Endothelial cell (in vitro differentiated cells): ENCODE data around the gene RPS4Y2. TPM values are rescaled to one million over a fixed set of nuclear protein-coding genes. Genes with fewer than 3 reads are reported as not detected.

Source experiments
- DNase-seq: peaks from one replicate; pipeline ENCODE4 v3.0.0; 2021; ENCODE audit warnings: low spot score
- H3K27ac Mint-ChIP-seq: one replicate; pipeline ENCODE4 v1.8.0; 2021; ENCODE audit warnings: mixed read lengths, inconsistent platforms; ENCODE audit not compliant: unreplicated experiment
- H3K27me3 Mint-ChIP-seq: one replicate; pipeline ENCODE4 v1.8.0; 2021; ENCODE audit warnings: mild to moderate bottlenecking, moderate library complexity, mixed read lengths, inconsistent platforms; ENCODE audit not compliant: unreplicated experiment
- H3K36me3 Mint-ChIP-seq: one replicate; pipeline ENCODE4 v1.8.0; 2021; ENCODE audit warnings: mild to moderate bottlenecking, low read depth, mixed read lengths, inconsistent platforms; ENCODE audit not compliant: unreplicated experiment
- H3K4me1 Mint-ChIP-seq: one replicate; pipeline ENCODE4 v1.8.0; 2021; ENCODE audit warnings: mild to moderate bottlenecking, mixed read lengths, inconsistent platforms; ENCODE audit not compliant: unreplicated experiment
- H3K4me3 Mint-ChIP-seq: one replicate; pipeline ENCODE4 v1.8.0; 2021; ENCODE audit warnings: mild to moderate bottlenecking, mixed read lengths, inconsistent platforms; ENCODE audit not compliant: unreplicated experiment
- H3K9me3 Mint-ChIP-seq: one replicate; pipeline ENCODE4 v1.8.0; 2021; ENCODE audit warnings: mixed read lengths, inconsistent platforms; ENCODE audit not compliant: unreplicated experiment
- CTCF ChIP-seq: fragments of 200-600 bp; sonication (generic); IDR thresholded peaks from one replicate; pipeline ENCODE4 v1.5.0; 2021; ENCODE audit warnings: antibody characterized with exemption; ENCODE audit not compliant: unreplicated experiment
- total RNA-seq: library from RNA; stranded (reverse); fragmentation: NEBNext Ultra II Directional; extraction: Animal tissue kit (Norgen Biotek cat#: 25700); gene quantifications from one replicate; pipeline ENCODE4 v1.2.1, GENCODE V29; 2021; ENCODE audit not compliant: unreplicated experiment

RPS4Y2 gene
- total RNA-seq, 1 donor from 2014 or later: not detected

DNA sequence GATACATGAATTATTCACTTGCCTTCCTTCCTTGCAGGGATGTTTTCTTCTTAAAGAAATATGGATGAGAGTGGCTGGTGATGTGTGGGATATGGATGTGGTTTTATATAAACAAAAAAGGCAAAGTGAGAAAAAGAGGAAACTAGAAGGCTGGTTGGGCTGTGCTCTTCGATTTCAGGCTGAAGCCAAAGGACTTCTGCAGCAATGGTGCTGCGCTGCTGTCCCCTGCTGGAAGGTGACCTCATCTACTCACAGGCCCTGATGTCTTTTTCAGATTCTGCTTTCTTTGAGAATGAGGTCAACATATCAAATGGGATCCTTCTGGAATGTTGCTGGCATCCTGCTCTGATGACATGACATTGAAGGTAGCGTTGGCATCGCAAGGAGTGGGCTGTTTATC is 15.3 kb upstream of the RPS4Y2 start:
- no peak for TF ChIP-seq CTCF
- no peak overlapping the region for H3K4me3 Mint-ChIP-seq
- no peak overlapping the region for H3K27ac Mint-ChIP-seq
- peaks cover 3% of the 10 kb centered on the region for H3K36me3 Mint-ChIP-seq
- peaks cover 5% of the 10 kb centered on the region for H3K9me3 Mint-ChIP-seq
- DNase-seq: no peak
- no peaks in the 10 kb centered on the region for H3K4me1 Mint-ChIP-seq
- peaks cover 3% of the 10 kb centered on the region for H3K27me3 Mint-ChIP-seq

- H3K4me3 Mint-ChIP-seq: no peak overlapping the region
- peaks cover 3% of the 10 kb centered on the region for H3K27me3 Mint-ChIP-seq
- no peaks in the 10 kb centered on the region for H3K36me3 Mint-ChIP-seq
- no peak overlapping the region for H3K27ac Mint-ChIP-seq
- no peaks in the 10 kb centered on the region for H3K4me1 Mint-ChIP-seq
- peaks cover 10% of the 10 kb centered on the region for H3K9me3 Mint-ChIP-seq
- no peak for DNase-seq
- no peak for TF ChIP-seq CTCF
Measured at GRCh38 chrY:20745060-20745459, 10.8 kb upstream of the RPS4Y2 start.

GRCh38 chrY:20746919-20747318 is 9.0 kb upstream of the RPS4Y2 start:
- no peaks in the 10 kb centered on the region for H3K36me3 Mint-ChIP-seq
- peaks cover 10% of the 10 kb centered on the region for H3K9me3 Mint-ChIP-seq
- H3K27me3 Mint-ChIP-seq: peaks cover 3% of the 10 kb centered on the region
- TF ChIP-seq CTCF: no peak
- H3K27ac Mint-ChIP-seq: no peak overlapping the region
- DNase-seq: no peak
- H3K4me1 Mint-ChIP-seq: no peaks in the 10 kb centered on the region
- no peak overlapping the region for H3K4me3 Mint-ChIP-seq

- peaks cover 18% of the 10 kb centered on the region for H3K9me3 Mint-ChIP-seq
- TF ChIP-seq CTCF: no peak
- no peak overlapping the region for H3K27ac Mint-ChIP-seq
- peaks cover 8% of the 10 kb centered on the region for H3K36me3 Mint-ChIP-seq
- H3K4me1 Mint-ChIP-seq: no peaks in the 10 kb centered on the region
- DNase-seq: no peak
- no peak overlapping the region for H3K4me3 Mint-ChIP-seq
- peaks cover 7% of the 10 kb centered on the region for H3K27me3 Mint-ChIP-seq
Measured at GRCh38 chrY:20763869-20764268, 8.0 kb downstream of the RPS4Y2 start.

GRCh38 chrY:20765117-20765516 is 9.2 kb downstream of the RPS4Y2 start:
- DNase-seq: no peak
- Mint-ChIP-seq H3K4me3 (no peak overlapping the region), H3K36me3 (peaks cover 5% of the 10 kb centered on the region), H3K9me3 (peaks cover 18% of the 10 kb centered on the region), H3K4me1 (no peaks in the 10 kb centered on the region), H3K27me3 (peaks cover 9% of the 10 kb centered on the region), H3K27ac (no peak overlapping the region)
- no peak for TF ChIP-seq CTCF
